Stimulated activated naive CD8-positive, alpha-beta T cell treated with anti-CD3 and anti-CD28 coated beads, Interleukin-15, Interleukin-2, amounts not matched to agents 100 U/mL and 50 U/mL, for 24 hours (primary cell): ENCODE data around the gene KCNK5.

Experiments
- ATAC-seq: fragments of 150-1000 bp; cut with Tn5 transposase; one replicate; pipeline ENCODE4 v1.10.0; 2021
- DNase-seq: peaks from one replicate; pipeline ENCODE4 v3.0.0; 2021

Gene KCNK5

GRCh38 chr6:39197922-39198500, 31.3 kb downstream of the KCNK5 start:
- no peak for ATAC-seq
- no peak for DNase-seq

- no peak for ATAC-seq
Observed at GRCh38 chr6:39197521-39197920, 31.8 kb downstream of the KCNK5 start.

GRCh38 chr6:39196673-39197091, 32.6 kb downstream of the KCNK5 start:
- no peak for ATAC-seq
- DNase-seq, result no peak

More at GRCh38 chr6:39197521-39197920, 31.8 kb downstream of the KCNK5 start:
- DNase-seq, result no peak

GRCh38 chr6:39195792-39196385, 33.4 kb downstream of the KCNK5 start:
- DNase-seq, result no peak

GRCh38 chr6:39194466-39194865, 34.8 kb downstream of the KCNK5 start:
- DNase-seq (no peak), ATAC-seq (no peak)

More at GRCh38 chr6:39195792-39196385, 33.4 kb downstream of the KCNK5 start:
- no peak for ATAC-seq

- no peak for ATAC-seq
- DNase-seq, result no peak
Observed at GRCh38 chr6:39193201-39193791, 36.0 kb downstream of the KCNK5 start.

- DNase-seq (no peak), ATAC-seq (no peak)
Observed at GRCh38 chr6:39192736-39193135, 36.5 kb downstream of the KCNK5 start.

GRCh38 chr6:39191236-39191930, 37.9 kb downstream of the KCNK5 start:
- DNase-seq (no peak), ATAC-seq (no peak)

- no peak for DNase-seq
- ATAC-seq, result no peak
Observed at GRCh38 chr6:39190545-39191235, 38.6 kb downstream of the KCNK5 start.

GRCh38 chr6:39189915-39190544, 39.2 kb downstream of the KCNK5 start:
- DNase-seq (peak; percentile 32), ATAC-seq (no peak)

- DNase-seq (no peak), ATAC-seq (no peak)
Observed at GRCh38 chr6:39189131-39189530, 40.1 kb downstream of the KCNK5 start.

GRCh38 chr6:39188571-39188970, 40.7 kb downstream of the KCNK5 start:
- ATAC-seq (peak; percentile 16), DNase-seq (no peak)

- ATAC-seq (no peak), DNase-seq (no peak)
Observed at GRCh38 chr6:39188098-39188450, 41.2 kb downstream of the KCNK5 start.

GRCh38 chr6:39184906-39185580, 44.2 kb downstream of the KCNK5 start:
- DNase-seq (no peak), ATAC-seq (peak; percentile 42)

- ATAC-seq, result no peak
- DNase-seq, result no peak
Observed at GRCh38 chr6:39182604-39183003, 46.7 kb downstream of the KCNK5 start.

GRCh38 chr6:39181826-39182225, 47.4 kb downstream of the KCNK5 start:
- DNase-seq (no peak), ATAC-seq (no peak)

- no peak for DNase-seq
- ATAC-seq, result no peak
Observed at GRCh38 chr6:39181333-39181732, 47.9 kb downstream of the KCNK5 start.

- ATAC-seq (no peak), DNase-seq (no peak)
Observed at GRCh38 chr6:39178804-39179203, 50.5 kb downstream of the KCNK5 start.

GRCh38 chr6:39178235-39178634, 51.0 kb downstream of the KCNK5 start:
- ATAC-seq, result no peak

GRCh38 chr6:39177130-39177529, 52.1 kb downstream of the KCNK5 start:
- no peak for ATAC-seq

More at GRCh38 chr6:39178235-39178634, 51.0 kb downstream of the KCNK5 start:
- no peak for DNase-seq

GRCh38 chr6:39173270-39173669, 56.0 kb downstream of the KCNK5 start:
- DNase-seq (no peak), ATAC-seq (no peak)

More at GRCh38 chr6:39177130-39177529, 52.1 kb downstream of the KCNK5 start:
- DNase-seq, result no peak

GRCh38 chr6:39172377-39172757, 56.9 kb downstream of the KCNK5 start:
- DNase-seq, result no peak
- ATAC-seq, result no peak
